GM21717 (cell line): ENCODE results near the gene ST3GAL3.

Experiments
- ATAC-seq: cut with Tn5 transposase; IDR thresholded peaks from one replicate; pipeline ENCODE4 v1.9.1; 2021; ENCODE audit warnings: mild to moderate bottlenecking, moderate library complexity; ENCODE audit not compliant: unreplicated experiment

Gene ST3GAL3

GRCh38 chr1:43935711-43936427 is 228.5 kb downstream of the ST3GAL3 start:
- ATAC-seq: no peak

GRCh38 chr1:43936431-43937151 is 229.3 kb downstream of the ST3GAL3 start:
- ATAC-seq: no peak

GRCh38 chr1:43937179-43937865 is 230.0 kb downstream of the ST3GAL3 start:
- ATAC-seq: no peak

- ATAC-seq: no peak
These were observed 231.0 kb downstream of the ST3GAL3 start for GRCh38 chr1:43938383-43938782.

- ATAC-seq: no peak
These were observed 231.7 kb downstream of the ST3GAL3 start for GRCh38 chr1:43938892-43939587.

GRCh38 chr1:43942411-43942810 is 235.1 kb downstream of the ST3GAL3 start:
- no peak for ATAC-seq

- ATAC-seq: no peak
These were observed 237.5 kb downstream of the ST3GAL3 start for GRCh38 chr1:43944860-43945259.

- no peak for ATAC-seq
These were observed 238.4 kb downstream of the ST3GAL3 start for GRCh38 chr1:43945674-43946235.

- peak; percentile 90 for ATAC-seq
These were observed 239.1 kb downstream of the ST3GAL3 start, which contains the start of gene IPO13 for GRCh38 chr1:43946236-43947060. Gene IPO13 (plus strand): TSS chr1:43946950. CDS start chr1:43947601, 651 bp downstream.

GRCh38 chr1:43947061-43947873 is 239.9 kb downstream of the ST3GAL3 start:
- peak; percentile 23 for ATAC-seq

- ATAC-seq: no peak
These were observed 240.6 kb downstream of the ST3GAL3 start for GRCh38 chr1:43947874-43948437.

GRCh38 chr1:43949678-43950077 is 242.3 kb downstream of the ST3GAL3 start:
- no peak for ATAC-seq

GRCh38 chr1:43951021-43951985 is 244.0 kb downstream of the ST3GAL3 start:
- ATAC-seq: no peak

- ATAC-seq: no peak
These were observed 245.5 kb downstream of the ST3GAL3 start for GRCh38 chr1:43952731-43953346.

GRCh38 chr1:43953361-43953760 is 246.0 kb downstream of the ST3GAL3 start:
- ATAC-seq: no peak

- no peak for ATAC-seq
These were observed 246.7 kb downstream of the ST3GAL3 start for GRCh38 chr1:43954036-43954435.

- no peak for ATAC-seq
These were observed 248.9 kb downstream of the ST3GAL3 start for GRCh38 chr1:43956234-43956633.
